Esophagus (tissue), 2 donors: ENCODE data around the gene SECISBP2L. TPM values are rescaled to one million over a fixed set of nuclear protein-coding genes. Genes with fewer than 3 reads are reported as not detected.

Source experiments
- H3K27ac ChIP-seq, 2 donors: one replicate each; pipeline ENCODE4 v1.5.1; 2013; ENCODE audit warnings: low read depth in 2 of 2, mild to moderate bottlenecking in 2 of 2, inconsistent platforms in 1 of 2, low read length in 1 of 2, moderate library complexity in 1 of 2
- H3K27me3 ChIP-seq, 2 donors: one replicate each; pipeline ENCODE4 v1.6.1; 2013; ENCODE audit warnings: low read length in 2 of 2, control low read depth in 1 of 2, mild to moderate bottlenecking in 1 of 2; ENCODE audit not compliant: insufficient read depth in 2 of 2, control insufficient read depth in 1 of 2
- H3K36me3 ChIP-seq, 2 donors: one replicate each; pipeline ENCODE4 v1.6.1; 2013; ENCODE audit warnings: low read length in 1 of 2; ENCODE audit not compliant: control insufficient read depth in 2 of 2, insufficient read depth in 2 of 2
- H3K4me1 ChIP-seq, 2 donors: one replicate each; pipeline ENCODE4 v1.6.1; 2013; ENCODE audit warnings: low read length in 1 of 2; ENCODE audit not compliant: control insufficient read depth in 2 of 2, insufficient read depth in 2 of 2
- H3K4me3 ChIP-seq, 2 donors: one replicate each; pipeline ENCODE4 v1.5.1; 2013; ENCODE audit warnings: low read length in 2 of 2, mild to moderate bottlenecking in 2 of 2, low read depth in 1 of 2, moderate library complexity in 1 of 2
- H3K9me3 ChIP-seq, 2 donors: one replicate each; pipeline ENCODE4 v1.6.1; 2013; ENCODE audit warnings: mild to moderate bottlenecking in 2 of 2, low read depth in 1 of 2, low read length in 1 of 2, moderate library complexity in 1 of 2; ENCODE audit not compliant: control insufficient read depth in 2 of 2, insufficient read depth in 1 of 2
- WGBS, 2 donors: extraction: QIAGEN DNeasy Blood & Tissue Kit; methylation state at CpG; one replicate each; pipeline ENCODE4 v1.1.7; 2013; 5-methylcytosine and 5-hydroxymethylcytosine counted together
- polyA plus RNA-seq, 2 donors: library from polyadenylated mRNA; stranded (reverse); fragments of 200-250 nt; gene quantifications; one replicate each; pipeline ENCODE4 v1.2.3, GENCODE V29; 2013
- donor health status: healthy with polysubstance abuse.
- donor health status: Bipolar disorder and iron deficiency.

SECISBP2L gene
- polyA plus RNA-seq, 2 donors, result 7.3 to 9.1 TPM

GRCh38 chr15:49059491-49059890 is 13.2 kb upstream of the SECISBP2L start:
- no peaks in the 10 kb centered on the region for H3K9me3 ChIP-seq
- H3K4me3 ChIP-seq, result no peak overlapping the region
- no peaks in the 10 kb centered on the region for H3K27me3 ChIP-seq
- H3K4me1 ChIP-seq, result no peaks in the 10 kb centered on the region
- WGBS, 2 donors, result 83 to 90% methylated on average over 3 of the region's 3 CpGs
- H3K27ac ChIP-seq, result no peak overlapping the region
- no peaks in the 10 kb centered on the region for H3K36me3 ChIP-seq

- Histone ChIP-seq H3K4me3 (no peak overlapping the region), H3K4me1 (no peaks in the 10 kb centered on the region), H3K27ac (no peak overlapping the region), H3K9me3 (no peaks in the 10 kb centered on the region), H3K27me3 (no peaks in the 10 kb centered on the region), H3K36me3 (no peaks in the 10 kb centered on the region)
- 82 to 90% methylated on average over 1 of the region's 1 CpG for WGBS, 2 donors
These were observed 12.3 kb upstream of the SECISBP2L start for GRCh38 chr15:49058559-49058958.

- Histone ChIP-seq H3K4me1 (no peaks in the 10 kb centered on the region), H3K27ac (no peak overlapping the region), H3K4me3 (no peak overlapping the region), H3K9me3 (no peaks in the 10 kb centered on the region), H3K27me3 (no peaks in the 10 kb centered on the region), H3K36me3 (no peaks in the 10 kb centered on the region)
- whole genome bisulfite sequencing, 2 donors, result 82 to 86% methylated on average over 2 of the region's 2 CpGs
These were observed 9.4 kb upstream of the SECISBP2L start for GRCh38 chr15:49055630-49056029.

- Histone ChIP-seq H3K27me3 (no peaks in the 10 kb centered on the region), H3K36me3 (no peaks in the 10 kb centered on the region), H3K9me3 (no peaks in the 10 kb centered on the region), H3K4me3 (no peak overlapping the region), H3K27ac (no peak overlapping the region), H3K4me1 (no peaks in the 10 kb centered on the region)
- WGBS, 2 donors, result 91 to 93% methylated on average over 4 of the region's 4 CpGs
These were observed 6.4 kb upstream of the SECISBP2L start for GRCh38 chr15:49052662-49053061.

GRCh38 chr15:49047456-49047855 is 1.2 kb upstream of the SECISBP2L start:
- H3K4me3 ChIP-seq, result no peak overlapping the region
- H3K4me1 ChIP-seq, result no peaks in the 10 kb centered on the region
- no peaks in the 10 kb centered on the region for H3K36me3 ChIP-seq
- H3K27me3 ChIP-seq, result no peaks in the 10 kb centered on the region
- H3K9me3 ChIP-seq, result no peaks in the 10 kb centered on the region
- H3K27ac ChIP-seq, result no peak overlapping the region

GRCh38 chr15:49045751-49046219 is 461 bp downstream of the SECISBP2L start:
- Histone ChIP-seq H3K27me3 (no peaks in the 10 kb centered on the region), H3K9me3 (no peaks in the 10 kb centered on the region), H3K4me3 (peak overlapping the region; percentile 71 to 100), H3K4me1 (no peaks in the 10 kb centered on the region), H3K27ac (peak overlapping the region; percentile 58 to 93), H3K36me3 (no peaks in the 10 kb centered on the region)
- WGBS, 2 donors, result 0% methylated on average over 14 to 17 of the region's 17 CpGs

- Histone ChIP-seq H3K36me3 (no peaks in the 10 kb centered on the region), H3K27me3 (no peaks in the 10 kb centered on the region), H3K9me3 (no peaks in the 10 kb centered on the region), H3K4me3 (peak overlapping the region in 1 of 2 donors; percentile 100), H3K4me1 (no peaks in the 10 kb centered on the region), H3K27ac (no peak overlapping the region)
- 7 to 11% methylated on average over 8 of the region's 8 CpGs for WGBS, 2 donors
These were observed 1.3 kb downstream of the SECISBP2L start for GRCh38 chr15:49044766-49045606.

- Histone ChIP-seq H3K27ac (no peak overlapping the region), H3K4me1 (no peaks in the 10 kb centered on the region), H3K9me3 (no peaks in the 10 kb centered on the region), H3K36me3 (no peaks in the 10 kb centered on the region), H3K4me3 (peak overlapping the region in 1 of 2 donors; percentile 100), H3K27me3 (no peaks in the 10 kb centered on the region)
- 70 to 78% methylated on average over 3 of the region's 3 CpGs for WGBS, 2 donors
These were observed 2.2 kb downstream of the SECISBP2L start for GRCh38 chr15:49044002-49044401.

- H3K36me3 ChIP-seq, result no peaks in the 10 kb centered on the region
- H3K27ac ChIP-seq, result no peak overlapping the region
- no peaks in the 10 kb centered on the region for H3K9me3 ChIP-seq
- H3K4me3 ChIP-seq, result no peak overlapping the region
- no peaks in the 10 kb centered on the region for H3K27me3 ChIP-seq
- no peaks in the 10 kb centered on the region for H3K4me1 ChIP-seq
These were observed 4.1 kb downstream of the SECISBP2L start for GRCh38 chr15:49042165-49042564.

- Histone ChIP-seq H3K27me3 (no peaks in the 10 kb centered on the region), H3K4me1 (no peaks in the 10 kb centered on the region)
- 69 to 71% methylated on average over 5 of the region's 5 CpGs for WGBS, 2 donors
These were observed 4.8 kb downstream of the SECISBP2L start for GRCh38 chr15:49041426-49041825.

More at GRCh38 chr15:49041426-49041825, 4.8 kb downstream of the SECISBP2L start:
- H3K27ac ChIP-seq, result no peak overlapping the region
- H3K36me3 ChIP-seq, result no peaks in the 10 kb centered on the region
- no peak overlapping the region for H3K4me3 ChIP-seq
- no peaks in the 10 kb centered on the region for H3K9me3 ChIP-seq
